ENCODE data around the gene RASGRF1.

- TF ChIP-seq ZNF274 (IDR thresholded peaks at IDR 0.05; ENCODE audit: low read length) (no peak), ZNF274 (tag by site-specific recombination; IDR thresholded peaks at IDR 0.05; ENCODE audit: borderline replicate concordance) (no peak), CTCF (tag by site-specific recombination; IDR thresholded peaks at IDR 0.05) (no peak), ZNF549 (tag by site-specific recombination; IDR thresholded peaks at IDR 0.05) (no peak)
Observed at GRCh38 chr15:78923480-78924360, 166.9 kb downstream of the RASGRF1 start.

All from HEK293 (cell line).